NCI-H146 treated with DMSO at 0.1 percent for 48 hours (cell line): ENCODE data around the gene ACIN1.
"Not testable (repeated sequence)": the region's sequence is repeated elsewhere in the genome, so short reads cannot be mapped to it uniquely, and the experiment has no call there.

Source experiments
- DNase-seq: peaks from one replicate; lab custom pipeline; 2025; ENCODE audit not compliant: unreplicated experiment; lab: John Stamatoyannopoulos, UW

Gene ACIN1

GRCh38 chr14:23020143-23021128 lies 74.5 kb downstream of the ACIN1 start:
- no peak for DNase-seq

- no peak for DNase-seq
Measured at GRCh38 chr14:23018107-23018506, 76.8 kb downstream of the ACIN1 start.

- DNase-seq = no peak
Measured at GRCh38 chr14:23017091-23017490, 77.8 kb downstream of the ACIN1 start.

- no peak for DNase-seq
Measured at GRCh38 chr14:23015618-23016017, 79.3 kb downstream of the ACIN1 start.

GRCh38 chr14:23013749-23014054 lies 81.2 kb downstream of the ACIN1 start:
- not testable (repeated sequence) for DNase-seq

- DNase-seq = no peak
Measured at GRCh38 chr14:23013054-23013748, 81.7 kb downstream of the ACIN1 start.

- peak; percentile 60 for DNase-seq
Measured at GRCh38 chr14:23009939-23010726, 84.8 kb downstream of the ACIN1 start, which contains the start of gene C14orf93. C14orf93 (minus strand) TSS chr14:23010143; CDS start chr14:22999023, 11,120 bp downstream.

GRCh38 chr14:23009483-23009938 lies 85.4 kb downstream of the ACIN1 start:
- no peak for DNase-seq

- no peak for DNase-seq
Measured at GRCh38 chr14:23008831-23009230, 86.1 kb downstream of the ACIN1 start.
